HepG2 (cell line): ENCODE results near the gene SDK2. TPM values are rescaled to one million over a fixed set of nuclear protein-coding genes. Genes with fewer than 3 reads are reported as not detected.

Experiments
- ATAC-seq: fragments of 200-7000 bp; cut with Tn5 transposase; 3 replicates; pipeline ENCODE4 v1.9.1; 2020; ENCODE audit warnings: mild to moderate bottlenecking, moderate library complexity
- BruUV-seq: library from RNA; stranded (reverse); fragments of 400-500 nt; replicated peaks from 2 replicates; lab custom pipeline; 2021; lab: Mats Ljungman, UMichigan
- CTCF ChIA-PET: fragments of 300-600 bp; formaldehyde crosslinking; extraction: SDS; loops from one replicate; lab custom pipeline; 2021; ENCODE audit warnings: low total read pairs, inconsistent platforms, low intra/inter-chr PET ratio; lab: Yijun Ruan, JAX
- POLR2A ChIA-PET: fragments of 350-600 bp; sonication (Branson Sonifier 250); formaldehyde crosslinking; loops from one replicate; lab custom pipeline; 2020; ENCODE audit warnings: antibody characterized with exemption, inconsistent platforms; lab: Yijun Ruan, JAX
- DNase-seq: peaks from one replicate; pipeline ENCODE4 v3.0.0-alpha.2; 2015; ENCODE audit warnings: low spot score
- FAIRE-seq: peaks from 3 replicates; lab custom pipeline; 2011; peaks lifted over from hg19 to GRCh38; lab: Jason Lieb, UNC
- H2AFZ ChIP-seq: one replicate; pipeline ENCODE4 v1.6.1; 2011; ENCODE audit warnings: low read length, inconsistent platforms
- H3K27ac ChIP-seq: fragments of 300-600 bp; 3 replicates; pipeline ENCODE4 v1.8.0; 2011; ENCODE audit warnings: mixed run types, mild to moderate bottlenecking, mixed read lengths, low read length, inconsistent platforms; ENCODE audit not compliant: insufficient read depth; ENCODE audit errors: extremely low read length
- H3K27me3 ChIP-seq, 2 experiments: fragments of 200-600 bp in 1 of 2; 2 replicates in 1 of 2; 3 replicates in 1 of 2; pipeline versions ENCODE4 v1.6.0 to v1.8.0; 2011; ENCODE audit warnings: low read length in 2 of 2, mild to moderate bottlenecking in 2 of 2, moderate library complexity in 2 of 2, inconsistent platforms in 1 of 2; ENCODE audit not compliant: insufficient read depth in 2 of 2, control insufficient read depth in 1 of 2
- H3K36me3 ChIP-seq, 2 experiments: fragments of 200-600 bp in 1 of 2; replicated peaks in 1 of 2; 2 replicates in 1 of 2; 3 replicates in 1 of 2; pipeline versions ENCODE4 v1.5.1 to v1.8.0; 2011; ENCODE audit warnings: low read length in 2 of 2, inconsistent platforms in 1 of 2; ENCODE audit not compliant: insufficient read depth in 2 of 2, control insufficient read depth in 1 of 2
- H3K4me1 ChIP-seq: 2 replicates; pipeline ENCODE4 v1.5.1; 2012; ENCODE audit warnings: low read length, inconsistent platforms; ENCODE audit not compliant: insufficient read depth
- H3K4me2 ChIP-seq: 2 replicates; pipeline ENCODE4 v1.6.0; 2011; ENCODE audit warnings: low read depth, low read length, inconsistent platforms
- H3K4me3 ChIP-seq, 3 experiments: fragments of 200-600 bp in 1 of 3; sonication (generic), shearing (Covaris generic) in 1 of 3; replicated peaks in 1 of 3; 2 replicates each; pipeline ENCODE4 v1.5.1; 2011 to 2016; ENCODE audit warnings: low read length in 3 of 3, inconsistent platforms in 2 of 3, low read depth in 2 of 3, mild to moderate bottlenecking in 2 of 3, control low read depth in 1 of 3, mixed read lengths in 1 of 3; ENCODE audit not compliant: insufficient read depth in 1 of 3
- H3K79me2 ChIP-seq: one replicate; pipeline ENCODE4 v1.6.1; 2011; ENCODE audit warnings: low read length, inconsistent platforms; ENCODE audit not compliant: insufficient read depth
- H3K9ac ChIP-seq: 2 replicates; pipeline ENCODE4 v1.6.0; 2011; ENCODE audit warnings: mild to moderate bottlenecking, low read depth, low read length, inconsistent platforms; ENCODE audit not compliant: insufficient read depth
- H3K9me3 ChIP-seq: 2 replicates; pipeline ENCODE4 v1.5.1; 2012; ENCODE audit warnings: mild to moderate bottlenecking, low read length
- H4K20me1 ChIP-seq: 2 replicates; pipeline ENCODE4 v1.6.0; 2011; ENCODE audit warnings: inconsistent platforms, mild to moderate bottlenecking, low read length, moderate library complexity; ENCODE audit not compliant: insufficient read depth
- ELF1 ChIP-seq: sonication (generic); formaldehyde crosslinking; IDR thresholded peaks from 2 replicates; pipeline ENCODE4 v1.4.0; 2020; ENCODE audit warnings: missing genetic modification reagents
- NFE2L1 ChIP-seq: sonication (generic); formaldehyde crosslinking; IDR thresholded peaks from 2 replicates; pipeline ENCODE4 v1.4.0; 2020; ENCODE audit warnings: missing genetic modification reagents, mild to moderate bottlenecking, borderline replicate concordance
- NPAS2 ChIP-seq: sonication (generic); formaldehyde crosslinking; IDR thresholded peaks from 2 replicates; pipeline ENCODE4 v1.8.0; 2022; ENCODE audit warnings: mild to moderate bottlenecking, missing genetic modification reagents, borderline replicate concordance
- NRL ChIP-seq: sonication (generic); formaldehyde crosslinking; IDR thresholded peaks from 2 replicates; pipeline ENCODE4 v1.5.0; 2020; ENCODE audit warnings: missing genetic modification reagents, mild to moderate bottlenecking, moderate library complexity, borderline replicate concordance
- PTBP1 ChIP-seq: fragments of 200-400 bp; formaldehyde crosslinking; IDR thresholded peaks from 2 replicates; pipeline ENCODE4 v1.6.1; 2018; ENCODE audit warnings: low read length, low read depth; ENCODE audit not compliant: poor library complexity, severe bottlenecking
- ZMYM4 ChIP-seq: sonication (generic); formaldehyde crosslinking; IDR thresholded peaks from 2 replicates; pipeline ENCODE4 v1.8.1; 2023; ENCODE audit warnings: mild to moderate bottlenecking, missing genetic modification reagents
- ZNF235 ChIP-seq: sonication (generic); formaldehyde crosslinking; IDR thresholded peaks from 2 replicates; pipeline ENCODE4 v1.8.1; 2023; ENCODE audit warnings: mild to moderate bottlenecking, missing genetic modification reagents, borderline replicate concordance
- WGBS: methylation state at CpG from one replicate; pipeline ENCODE4 v1.1.6; 2017; ENCODE audit warnings: low lambda C conversion rate; 5-methylcytosine and 5-hydroxymethylcytosine counted together
- in situ Hi-C: cut with HindIII; loops from 2 replicates; pipeline ENCODE4 v1.10.0; 2017; ENCODE audit warnings: low pct_unique_long_range_greater_than_20kb; ENCODE audit not compliant: extremely low pct_ligation_motif_present
- intact Hi-C: fragments of 100-400 bp; cut with micrococcal nuclease; formaldehyde crosslinking; loops from one replicate; pipeline ENCODE4 v1.10.0; 2022; ENCODE audit not compliant: unreplicated experiment
- polyA plus RNA-seq, 8 experiments: library from polyadenylated mRNA; depleted of rRNA in 3 of 8; stranded (reverse) in 7 of 8; unstranded in 1 of 8; fragments of >200 nt; fragmentation: Illumina TruSeq in 4 of 8; extraction: Trizol in 4 of 8; gene quantifications; 2 replicates each; pipeline versions ENCODE4 v1.2.1 to v1.2.3, GENCODE V29; 2011 to 2016; ENCODE audit warnings: low read depth in 4 of 8, missing spikeins in 1 of 8, mixed read lengths in 1 of 8; ENCODE audit not compliant: insufficient read depth in 1 of 8
- total RNA-seq, 5 experiments: library from RNA; depleted of rRNA; stranded (reverse); fragments of >200 nt; fragmentation: Illumina TruSeq; extraction: Trizol; gene quantifications; 2 replicates each; pipeline ENCODE4 v1.2.3, GENCODE V29; 2016; ENCODE audit warnings: low read depth in 1 of 5
- TF ChIP-seq, protein P1 (sequence below): sonication (generic); formaldehyde crosslinking; IDR thresholded peaks from 2 replicates; pipeline ENCODE4 v1.5.0; 2020; ENCODE audit warnings: mild to moderate bottlenecking, missing genetic modification reagents, borderline replicate concordance

The SDK2 gene
- total and polyA plus RNA-seq, 2 of the 13 experiments (the other 11 are each of a cell fraction or from before 2014, with no cell fraction given) = not detected

- ATAC-seq (no peak), DNase-seq (no peak), FAIRE-seq (no peak)
- ChIA-PET POLR2A (no interaction called here), CTCF (no interaction called here)
- H3K79me2 ChIP-seq = no peaks in the 10 kb centered on the region
- BruUV-seq = no TSS peak
- H3K9ac ChIP-seq = no peak overlapping the region
- intact Hi-C loops (no loop called here), in situ Hi-C loops (no loop called here)
- 22% methylated on average over 9 of the region's 9 CpGs for WGBS
- no peak overlapping the region for H3K4me2 ChIP-seq
- TF ChIP-seq ZMYM4 (no peak), ZNF235 (CRISPR knock-in tag) (no peak), NPAS2 (CRISPR knock-in tag) (no peak), NRL (CRISPR knock-in tag) (no peak), PTBP1 (no peak), ELF1 (CRISPR knock-in tag) (no peak), NFE2L1 (no peak)
- TF ChIP-seq, protein P1, sequence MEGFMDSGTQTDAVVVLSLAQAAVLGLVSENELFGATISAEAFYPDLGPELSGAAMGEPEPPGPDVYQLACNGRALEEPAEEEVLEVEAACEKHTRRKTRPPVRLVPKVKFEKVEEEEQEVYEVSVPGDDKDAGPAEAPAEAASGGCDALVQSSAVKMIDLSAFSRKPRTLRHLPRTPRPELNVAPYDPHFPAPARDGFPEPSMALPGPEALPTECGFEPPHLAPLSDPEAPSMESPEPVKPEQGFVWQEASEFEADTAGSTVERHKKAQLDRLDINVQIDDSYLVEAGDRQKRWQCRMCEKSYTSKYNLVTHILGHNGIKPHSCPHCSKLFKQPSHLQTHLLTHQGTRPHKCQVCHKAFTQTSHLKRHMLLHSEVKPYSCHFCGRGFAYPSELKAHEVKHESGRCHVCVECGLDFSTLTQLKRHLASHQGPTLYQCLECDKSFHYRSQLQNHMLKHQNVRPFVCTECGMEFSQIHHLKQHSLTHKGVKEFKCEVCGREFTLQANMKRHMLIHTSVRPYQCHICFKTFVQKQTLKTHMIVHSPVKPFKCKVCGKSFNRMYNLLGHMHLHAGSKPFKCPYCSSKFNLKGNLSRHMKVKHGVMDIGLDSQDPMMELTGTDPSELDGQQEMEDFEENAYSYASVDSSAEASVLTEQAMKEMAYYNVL (CRISPR knock-in tag) = no peak
- no peaks in the 10 kb centered on the region for H3K36me3 ChIP-seq
- H3K27me3 ChIP-seq = peaks cover 31 to 80% of the 10 kb centered on the region in 2 experiments
- H3K4me3 ChIP-seq = no peak overlapping the region
- H3K9me3 ChIP-seq = no peaks in the 10 kb centered on the region
- no peak overlapping the region for H2AFZ ChIP-seq
- H3K4me1 ChIP-seq = peaks cover 29% of the 10 kb centered on the region
- no peaks in the 10 kb centered on the region for H4K20me1 ChIP-seq
- no peak overlapping the region for H3K27ac ChIP-seq
Observed at GRCh38 chr17:73357318-73357717, 286.9 kb downstream of the SDK2 start.
